IMR-90 (cell line): ENCODE measurements around the gene NPAS1.

Source experiments
- CEBPB ChIP-seq: IDR thresholded peaks from 2 replicates; pipeline ENCODE4 v1.6.1; 2012; ENCODE audit warnings: low read depth, low read length, improper control_type of control experiment
- CHD1 ChIP-seq: IDR thresholded peaks from 2 replicates; pipeline ENCODE4 v1.6.1; 2012; ENCODE audit warnings: low read depth, low read length, improper control_type of control experiment
- CTCF ChIP-seq: conservative IDR thresholded peaks from 2 replicates; pipeline ENCODE4 v1.5.1; 2012; ENCODE audit warnings: mild to moderate bottlenecking, low read depth, low read length, improper control_type of control experiment
- ELK1 ChIP-seq: fragments of 150-350 bp; IDR thresholded peaks from 2 replicates; pipeline ENCODE4 v1.6.1; 2016; ENCODE audit warnings: low read depth, mild to moderate bottlenecking, low read length, moderate library complexity, borderline replicate concordance
- MAFK ChIP-seq: IDR thresholded peaks from 2 replicates; pipeline ENCODE4 v1.6.1; 2012; ENCODE audit warnings: low read depth, low read length, improper control_type of control experiment
- MAZ ChIP-seq: IDR thresholded peaks from 2 replicates; pipeline ENCODE4 v1.6.1; 2012; ENCODE audit warnings: low read depth, mild to moderate bottlenecking, low read length, improper control_type of control experiment, moderate library complexity, borderline replicate concordance
- MXI1 ChIP-seq: IDR thresholded peaks from 2 replicates; pipeline ENCODE4 v1.6.1; 2012; ENCODE audit warnings: low read depth, mild to moderate bottlenecking, low read length, moderate library complexity, borderline replicate concordance
- NFE2L2 ChIP-seq: fragments of 150-350 bp; IDR thresholded peaks from 2 replicates; pipeline ENCODE4 v1.6.1; 2016; ENCODE audit warnings: low read depth, mild to moderate bottlenecking, low read length
- POLR2A ChIP-seq: IDR thresholded peaks from 2 replicates; pipeline ENCODE4 v1.6.1; 2012; ENCODE audit warnings: mild to moderate bottlenecking, low read depth, low read length
- RAD21 ChIP-seq: IDR thresholded peaks from 2 replicates; pipeline ENCODE4 v1.6.1; 2012; ENCODE audit warnings: low read length, improper control_type of control experiment
- RCOR1 ChIP-seq: IDR thresholded peaks from 2 replicates; pipeline ENCODE4 v1.6.1; 2012; ENCODE audit warnings: mild to moderate bottlenecking, low read length, improper control_type of control experiment; ENCODE audit not compliant: insufficient replicate concordance
- SMC3 ChIP-seq: fragments of 150-350 bp; IDR thresholded peaks from 2 replicates; pipeline ENCODE4 v1.6.1; 2016; ENCODE audit warnings: low read depth, mild to moderate bottlenecking, antibody characterized with exemption, low read length, moderate library complexity
- USF2 ChIP-seq: fragments of 150-350 bp; IDR thresholded peaks from 2 replicates; pipeline ENCODE4 v1.6.1; 2017; ENCODE audit warnings: mild to moderate bottlenecking, antibody characterized with exemption, low read length, low read depth

GRCh38 chr19:47058621-47059022 lies 39.0 kb downstream of the NPAS1 start:
- no peak for TF ChIP-seq CTCF
- TF ChIP-seq POLR2A = no peak
- no peak for TF ChIP-seq USF2
- TF ChIP-seq MAZ = no peak
- no peak for TF ChIP-seq MXI1
- TF ChIP-seq CHD1 = no peak
- no peak for TF ChIP-seq CEBPB
- TF ChIP-seq SMC3 = no peak
- TF ChIP-seq RCOR1 = no peak
- TF ChIP-seq ELK1 = no peak
- no peak for TF ChIP-seq RAD21
- TF ChIP-seq MAFK = no peak
- TF ChIP-seq NFE2L2 = no peak
